ENCODE results near the gene OSBPL2. TPM values are rescaled to one million over a fixed set of nuclear protein-coding genes. Genes with fewer than 3 reads are reported as not detected.

Gene OSBPL2
- total RNA-seq, 2 experiments from 2014 or later: 52.8 to 54.4 TPM

- Histone ChIP-seq H3K4me1 (ENCODE audit: insufficient read depth, low read length) (peaks cover 3% of the 10 kb centered on the region), H3K9me3 (ENCODE audit: control insufficient read depth in 1 of 2, insufficient read depth in 1 of 2, low read length in 2 of 2) (peaks cover 0 to 27% of the 10 kb centered on the region in 2 experiments), H3K4me3 (ENCODE audit: low read length) (no peak overlapping the region), H3K36me3 (ENCODE audit: insufficient read depth, low read length) (no peaks in the 10 kb centered on the region), H3K27me3 (ENCODE audit: control insufficient read depth in 1 of 2, insufficient read depth in 2 of 2, low read length in 2 of 2) (no peaks in the 10 kb centered on the region), H3K27ac (ENCODE audit: low read depth in 1 of 2, low read length in 2 of 2) (no peak overlapping the region)
- H3K9me3 Mint-ChIP-seq: no peaks in the 10 kb centered on the region
- no peak for DNase-seq
- ATAC-seq (ENCODE audit: poor library complexity): no peak
- ChIA-PET POLR2A (no interaction called here), CTCF (no interaction called here)
- no peaks in the 10 kb centered on the region for H3K36me3 Mint-ChIP-seq (ENCODE audit: low read depth)
- no peaks in the 10 kb centered on the region for H3K4me1 Mint-ChIP-seq (ENCODE audit: low read depth)
- H3K27me3 Mint-ChIP-seq: peaks cover 9% of the 10 kb centered on the region
- no peak overlapping the region for H3K27ac Mint-ChIP-seq
- intact Hi-C loops (cut with DNase I, micrococcal nuclease): no loop called here
- no peak for TF ChIP-seq CTCF (IDR thresholded peaks at IDR 0.05)
- H3K4me3 Mint-ChIP-seq: no peak overlapping the region
Observed at GRCh38 chr20:62232194-62232593, 6.1 kb upstream of the OSBPL2 start.

GRCh38 chr20:62232770-62233645, 5.3 kb upstream of the OSBPL2 start:
- H3K27me3 Mint-ChIP-seq: peaks cover 9% of the 10 kb centered on the region
- no peak overlapping the region for H3K4me3 Mint-ChIP-seq
- H3K9me3 Mint-ChIP-seq: no peaks in the 10 kb centered on the region
- no peak overlapping the region for H3K27ac Mint-ChIP-seq
- H3K4me1 ChIP-seq (ENCODE audit: insufficient read depth, low read length): peaks cover 11% of the 10 kb centered on the region
- H3K27me3 ChIP-seq (ENCODE audit: control insufficient read depth in 1 of 2, insufficient read depth in 2 of 2, low read length in 2 of 2): no peaks in the 10 kb centered on the region
- ChIA-PET CTCF (no interaction called here), POLR2A (no interaction called here)
- intact Hi-C loops (cut with DNase I, micrococcal nuclease): no loop called here
- no peak overlapping the region for H3K27ac ChIP-seq (ENCODE audit: low read depth in 1 of 2, low read length in 2 of 2)
- ATAC-seq (ENCODE audit: poor library complexity) (no peak), DNase-seq (no peak)
- no peaks in the 10 kb centered on the region for H3K36me3 ChIP-seq (ENCODE audit: insufficient read depth, low read length)
- H3K4me3 ChIP-seq (ENCODE audit: low read length): no peak overlapping the region
- H3K36me3 Mint-ChIP-seq (ENCODE audit: low read depth): no peaks in the 10 kb centered on the region
- H3K9me3 ChIP-seq (ENCODE audit: control insufficient read depth in 1 of 2, insufficient read depth in 1 of 2, low read length in 2 of 2): peaks cover 0 to 26% of the 10 kb centered on the region in 2 experiments
- TF ChIP-seq CTCF (IDR thresholded peaks at IDR 0.05): no peak
- H3K4me1 Mint-ChIP-seq (ENCODE audit: low read depth): peaks cover 4% of the 10 kb centered on the region

GRCh38 chr20:62233684-62234083, 4.6 kb upstream of the OSBPL2 start:
- Mint-ChIP-seq H3K36me3 (ENCODE audit: low read depth) (no peaks in the 10 kb centered on the region), H3K4me3 (no peak overlapping the region), H3K27ac (no peak overlapping the region), H3K4me1 (ENCODE audit: low read depth) (peaks cover 7% of the 10 kb centered on the region), H3K9me3 (no peaks in the 10 kb centered on the region), H3K27me3 (peaks cover 9% of the 10 kb centered on the region)
- intact Hi-C loops (cut with DNase I, micrococcal nuclease): no loop called here
- no peak for DNase-seq
- H3K27ac ChIP-seq (ENCODE audit: low read depth in 1 of 2, low read length in 2 of 2): no peak overlapping the region
- TF ChIP-seq CTCF (IDR thresholded peaks at IDR 0.05): no peak
- CTCF ChIA-PET: no interaction called here
- ATAC-seq (ENCODE audit: poor library complexity): no peak
- peaks cover 0 to 26% of the 10 kb centered on the region in 2 experiments for H3K9me3 ChIP-seq (ENCODE audit: control insufficient read depth in 1 of 2, insufficient read depth in 1 of 2, low read length in 2 of 2)
- no peaks in the 10 kb centered on the region for H3K27me3 ChIP-seq (ENCODE audit: control insufficient read depth in 1 of 2, insufficient read depth in 2 of 2, low read length in 2 of 2)
- H3K36me3 ChIP-seq (ENCODE audit: insufficient read depth, low read length): no peaks in the 10 kb centered on the region
- H3K4me1 ChIP-seq (ENCODE audit: insufficient read depth, low read length): peaks cover 11% of the 10 kb centered on the region
- POLR2A ChIA-PET: no interaction called here
- H3K4me3 ChIP-seq (ENCODE audit: low read length): no peak overlapping the region
